Activated CD8-positive, alpha-beta memory T cell treated with anti-CD3 and anti-CD28 coated beads for 4 hours (primary cell): ENCODE results near the gene IREB2.

Experiments
- DNase-seq, 2 donors: peaks; one replicate each; pipeline ENCODE4 v3.0.0-alpha.2; 2020; ENCODE audit warnings: low read depth in 2 of 2

The IREB2 gene

GRCh38 chr15:78405336-78405924 is 32.6 kb upstream of the IREB2 start:
- no peak for DNase-seq

GRCh38 chr15:78406016-78406585 is 31.9 kb upstream of the IREB2 start:
- DNase-seq, result no peak

GRCh38 chr15:78407608-78408354 is 30.2 kb upstream of the IREB2 start:
- no peak for DNase-seq

GRCh38 chr15:78408355-78408640 is 29.7 kb upstream of the IREB2 start:
- no peak for DNase-seq

- no peak for DNase-seq
Observed at GRCh38 chr15:78408961-78409360, 29.1 kb upstream of the IREB2 start.

GRCh38 chr15:78411061-78411460 is 27.0 kb upstream of the IREB2 start:
- DNase-seq, result no peak

GRCh38 chr15:78414621-78415250 is 23.3 kb upstream of the IREB2 start:
- DNase-seq, result no peak

GRCh38 chr15:78415284-78415683 is 22.7 kb upstream of the IREB2 start:
- no peak for DNase-seq

GRCh38 chr15:78417754-78418630 is 20.0 kb upstream of the IREB2 start:
- no peak for DNase-seq

- DNase-seq, result no peak
Observed at GRCh38 chr15:78418686-78419085, 19.3 kb upstream of the IREB2 start.

- DNase-seq, result no peak
Observed at GRCh38 chr15:78419367-78419766, 18.6 kb upstream of the IREB2 start.

GRCh38 chr15:78420220-78420619 is 17.8 kb upstream of the IREB2 start:
- DNase-seq, result no peak

- DNase-seq, result no peak
Observed at GRCh38 chr15:78420766-78421165, 17.2 kb upstream of the IREB2 start.

GRCh38 chr15:78421238-78421965 is 16.6 kb upstream of the IREB2 start:
- DNase-seq, result no peak

- DNase-seq, result peak; percentile 30 to 33
Observed at GRCh38 chr15:78422571-78423340, 15.3 kb upstream of the IREB2 start.

GRCh38 chr15:78424673-78425072 is 13.3 kb upstream of the IREB2 start:
- no peak for DNase-seq

- DNase-seq, result no peak
Observed at GRCh38 chr15:78425643-78426042, 12.4 kb upstream of the IREB2 start.

GRCh38 chr15:78426300-78426699 is 11.7 kb upstream of the IREB2 start:
- no peak for DNase-seq

- no peak for DNase-seq
Observed at GRCh38 chr15:78427953-78428352, 10.1 kb upstream of the IREB2 start.

- DNase-seq, result no peak
Observed at GRCh38 chr15:78429477-78429876, 8.5 kb upstream of the IREB2 start.

GRCh38 chr15:78431955-78432354 is 6.1 kb upstream of the IREB2 start:
- DNase-seq, result no peak
